Fibroblast of skin of left quadriceps (primary cell): ENCODE results near the gene ARID3B.
"Not testable (repeated sequence)": the region's sequence is repeated elsewhere in the genome, so short reads cannot be mapped to it uniquely, and the experiment has no call there.

Source experiments
- DNase-seq, 2 experiments: peaks; one replicate each; pipeline ENCODE4 v3.0.0-alpha.2; 2013; ENCODE audit warnings: low read depth in 2 of 2

ARID3B gene

GRCh38 chr15:74540761-74541493 lies at the start of gene ARID3B:
Gene ARID3B, plus strand, starts transcription at chr15:74541220. Its CDS starts 2,717 bp downstream, at chr15:74543937.
- DNase-seq: peak; percentile 89 to 91

GRCh38 chr15:74496648-74497047 lies 44.4 kb upstream of the ARID3B start:
- no peak for DNase-seq

GRCh38 chr15:74497584-74497983 lies 43.4 kb upstream of the ARID3B start:
- DNase-seq: no peak

GRCh38 chr15:74499366-74499765 lies 41.7 kb upstream of the ARID3B start:
- DNase-seq: no peak

- no peak for DNase-seq
Observed at GRCh38 chr15:74500401-74500800, 40.6 kb upstream of the ARID3B start.

GRCh38 chr15:74502301-74502700 lies 38.7 kb upstream of the ARID3B start:
- no peak for DNase-seq

- DNase-seq: no peak
Observed at GRCh38 chr15:74504418-74504817, 36.6 kb upstream of the ARID3B start.

GRCh38 chr15:74504836-74505235 lies 36.2 kb upstream of the ARID3B start:
- DNase-seq: no peak

GRCh38 chr15:74505837-74506514 lies 35.0 kb upstream of the ARID3B start:
- DNase-seq: no peak

GRCh38 chr15:74506515-74506840 lies 34.5 kb upstream of the ARID3B start:
- DNase-seq: no peak

GRCh38 chr15:74511583-74511982 lies 29.4 kb upstream of the ARID3B start:
- DNase-seq: no peak

- DNase-seq: not testable (repeated sequence)
Observed at GRCh38 chr15:74514059-74514458, 27.0 kb upstream of the ARID3B start.

GRCh38 chr15:74517096-74517495 lies 23.9 kb upstream of the ARID3B start:
- DNase-seq: no peak

GRCh38 chr15:74519311-74519710 lies 21.7 kb upstream of the ARID3B start:
- DNase-seq: no peak

GRCh38 chr15:74520407-74520806 lies 20.6 kb upstream of the ARID3B start:
- no peak for DNase-seq

GRCh38 chr15:74523982-74524381 lies 17.0 kb upstream of the ARID3B start:
- DNase-seq: no peak

- DNase-seq: no peak
Observed at GRCh38 chr15:74525309-74525708, 15.7 kb upstream of the ARID3B start.

GRCh38 chr15:74525945-74526344 lies 15.1 kb upstream of the ARID3B start:
- DNase-seq: no peak

- no peak for DNase-seq
Observed at GRCh38 chr15:74528876-74529275, 12.1 kb upstream of the ARID3B start.

- DNase-seq: no peak
Observed at GRCh38 chr15:74529921-74530320, 11.1 kb upstream of the ARID3B start.

GRCh38 chr15:74530771-74531143 lies 10.3 kb upstream of the ARID3B start:
- DNase-seq: no peak

- DNase-seq: peak; percentile 73
Observed at GRCh38 chr15:74531144-74531811, 9.7 kb upstream of the ARID3B start.
